GM12801 (cell line): ENCODE data around the gene RPL18.
A peak's percentile ranks its signal among the peaks of the same experiment; 100 is the strongest.

Experiments used
- CTCF ChIP-seq: IDR thresholded peaks from one replicate; pipeline ENCODE4 v1.5.1; 2011; ENCODE audit warnings: control low read depth; ENCODE audit not compliant: insufficient read length; ENCODE audit errors: extremely low read depth

The RPL18 gene

GRCh38 chr19:48591021-48591420 lies 28.0 kb downstream of the RPL18 start:
- no peak for TF ChIP-seq CTCF

GRCh38 chr19:48588670-48589401 lies 30.1 kb downstream of the RPL18 start:
- TF ChIP-seq CTCF, result peak; percentile 37

GRCh38 chr19:48587387-48587786 lies 31.6 kb downstream of the RPL18 start:
- no peak for TF ChIP-seq CTCF

- TF ChIP-seq CTCF, result no peak
Measured at GRCh38 chr19:48582168-48582567, 36.8 kb downstream of the RPL18 start.

- TF ChIP-seq CTCF, result no peak
Measured at GRCh38 chr19:48578891-48579290, 40.1 kb downstream of the RPL18 start.

GRCh38 chr19:48575931-48576622 lies 42.9 kb downstream of the RPL18 start:
- TF ChIP-seq CTCF, result no peak

GRCh38 chr19:48573163-48573505 lies 45.8 kb downstream of the RPL18 start:
- TF ChIP-seq CTCF, result no peak
